ENCODE data around the gene C17orf107.

The C17orf107 gene

GRCh38 chr17:4947411-4948165, 48.3 kb downstream of the C17orf107 start:
- TF ChIP-seq CTCF (IDR thresholded peaks at IDR 0.05; ENCODE audit: extremely low read depth, missing control alignments), result no peak
- DNase-seq (ENCODE audit: low spot score), result peak; percentile 81

GRCh38 chr17:4948166-4948930, 49.0 kb downstream of the C17orf107 start, which contains the start of gene PFN1:
TSS of gene PFN1 (minus strand) at chr17:4948530. CDS start at chr17:4948394, 136 bp downstream.
- no peak for TF ChIP-seq CTCF (IDR thresholded peaks at IDR 0.05; ENCODE audit: extremely low read depth, missing control alignments)
- DNase-seq (ENCODE audit: low spot score), result peak; percentile 94

GRCh38 chr17:4948931-4949320, 49.6 kb downstream of the C17orf107 start:
- DNase-seq (ENCODE audit: low spot score), result peak; percentile 93
- no peak for TF ChIP-seq CTCF (IDR thresholded peaks at IDR 0.05; ENCODE audit: extremely low read depth, missing control alignments)

- peak; percentile 93 for DNase-seq (ENCODE audit: low spot score)
These were observed 50.2 kb downstream of the C17orf107 start for GRCh38 chr17:4949321-4950074.

GRCh38 chr17:4950075-4950745, 50.9 kb downstream of the C17orf107 start:
- DNase-seq (ENCODE audit: low spot score), result no peak
- no peak for TF ChIP-seq CTCF (IDR thresholded peaks at IDR 0.05; ENCODE audit: extremely low read depth, missing control alignments)

More at GRCh38 chr17:4949321-4950074, 50.2 kb downstream of the C17orf107 start:
- TF ChIP-seq CTCF (IDR thresholded peaks at IDR 0.05; ENCODE audit: extremely low read depth, missing control alignments), result no peak

GRCh38 chr17:4950746-4951204, 51.4 kb downstream of the C17orf107 start, which contains the start of gene ENO3:
TSS of gene ENO3 (plus strand) at chr17:4951119. CDS start at chr17:4951830, 711 bp downstream.
- TF ChIP-seq CTCF (IDR thresholded peaks at IDR 0.05; ENCODE audit: extremely low read depth, missing control alignments), result no peak
- no peak for DNase-seq (ENCODE audit: low spot score)
